Measurements from ENCODE around the gene RPL12.
"Not testable (repeated sequence)": the region's sequence is repeated elsewhere in the genome, so short reads cannot be mapped to it uniquely, and the experiment has no call there.

Gene RPL12

DNA sequence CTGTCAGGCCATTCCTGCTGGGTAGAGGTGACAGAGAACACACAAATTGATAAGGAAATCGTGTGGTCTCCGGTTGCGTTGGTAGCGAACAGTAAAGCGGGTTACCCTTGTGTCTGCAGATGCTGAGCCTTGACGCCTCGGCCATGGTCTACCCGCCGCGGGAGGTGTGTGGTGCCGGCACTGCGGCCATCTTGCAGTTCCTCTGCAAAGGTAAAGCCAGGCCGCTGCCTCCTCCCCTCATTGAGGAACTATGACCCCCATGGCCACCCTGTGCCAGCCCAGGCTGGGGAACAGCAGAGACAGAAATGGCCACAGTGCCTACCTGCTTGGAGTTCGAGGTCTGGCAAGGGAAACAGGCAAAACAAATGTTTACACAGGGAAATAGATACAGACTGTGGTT is 16.4 kb upstream of the RPL12 start:
- DNase-seq (ENCODE audit: low read depth in 2 of 2), result no peak

DNA sequence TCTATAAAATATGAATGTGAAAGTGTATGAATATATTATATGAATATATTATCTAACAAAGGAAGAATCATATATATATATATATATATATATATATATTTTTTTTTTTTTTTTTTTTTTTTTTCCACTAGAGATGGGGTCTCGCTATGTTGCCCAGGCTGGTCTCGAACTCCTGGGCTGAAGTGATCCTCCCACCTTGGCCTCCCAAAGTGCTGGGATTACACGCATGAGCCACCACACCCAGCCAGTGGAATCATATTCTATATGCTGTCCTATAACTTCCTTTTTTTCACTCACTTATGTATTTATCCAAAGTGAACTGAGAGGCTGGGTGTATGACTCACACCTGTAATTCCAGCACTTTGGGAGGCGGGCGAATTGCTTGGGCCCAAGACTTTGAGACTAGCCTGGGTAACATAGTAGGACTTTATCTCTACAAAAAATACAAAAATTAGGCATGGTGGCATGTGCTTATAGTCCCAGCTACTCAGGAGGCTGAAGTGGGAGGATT is 15.3 kb upstream of the RPL12 start:
- DNase-seq (ENCODE audit: low read depth in 2 of 2), result not testable (repeated sequence)

DNA sequence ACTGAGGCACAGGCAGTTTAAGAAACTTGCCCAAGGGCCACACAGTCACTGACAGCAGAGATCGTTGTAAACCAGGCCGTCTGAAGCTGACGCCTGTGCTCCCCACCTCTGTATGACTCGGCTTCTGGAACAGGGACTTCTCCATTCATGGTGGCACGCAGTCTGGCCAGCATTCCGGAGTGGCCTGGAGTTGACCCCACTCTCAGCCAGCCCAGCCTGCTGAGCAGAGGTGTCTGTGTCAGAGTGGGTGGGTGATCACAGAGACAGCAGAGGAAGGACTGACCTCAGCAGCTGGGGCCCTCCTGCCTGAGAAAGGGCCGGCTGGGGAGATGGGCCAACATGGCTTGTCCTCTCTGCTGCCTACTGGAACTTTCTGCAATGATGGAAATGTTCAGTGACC is 12.7 kb upstream of the RPL12 start:
- DNase-seq (ENCODE audit: low read depth in 2 of 2), result no peak

DNA sequence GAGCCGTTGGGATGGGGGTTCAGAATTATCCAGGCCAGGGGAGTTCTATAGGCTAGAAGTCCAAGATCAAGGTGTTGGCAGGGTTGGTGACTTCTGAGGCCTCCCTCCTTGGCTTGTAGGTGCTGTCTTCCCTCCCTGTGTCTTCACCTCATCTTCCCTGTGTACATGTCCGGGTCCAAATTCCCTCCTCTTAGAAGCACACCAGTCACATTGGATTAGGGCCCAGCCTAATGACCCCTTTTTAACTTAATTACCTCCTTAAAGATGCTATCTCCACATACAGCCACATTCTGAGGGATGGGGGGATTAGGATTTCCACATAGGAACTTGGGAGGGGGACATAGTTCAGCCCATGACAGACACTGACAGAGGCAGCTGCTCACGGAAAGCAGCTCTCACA is 12.2 kb upstream of the RPL12 start:
- no peak for DNase-seq (ENCODE audit: low read depth in 2 of 2)

DNA sequence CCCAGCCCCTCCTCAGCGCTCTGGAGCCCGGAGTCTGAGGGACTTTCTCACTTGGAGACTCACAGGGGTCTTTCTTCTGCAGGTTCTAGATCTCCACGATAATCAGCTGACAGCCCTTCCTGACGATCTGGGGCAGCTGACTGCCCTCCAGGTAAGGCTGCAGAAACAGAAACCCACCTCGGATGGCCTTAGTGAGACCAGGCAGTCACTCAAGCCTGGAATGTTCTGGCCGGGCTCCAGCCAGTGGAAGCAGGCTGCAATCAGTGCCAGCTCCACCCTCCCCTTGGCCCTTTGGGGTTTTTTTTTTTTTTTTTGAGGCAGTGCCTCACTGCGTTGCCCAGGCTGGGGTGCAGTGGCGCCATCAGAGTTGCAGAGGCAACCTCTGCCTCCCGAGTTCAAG is 7.7 kb upstream of the RPL12 start:
- DNase-seq (ENCODE audit: low read depth in 2 of 2), result no peak

DNA sequence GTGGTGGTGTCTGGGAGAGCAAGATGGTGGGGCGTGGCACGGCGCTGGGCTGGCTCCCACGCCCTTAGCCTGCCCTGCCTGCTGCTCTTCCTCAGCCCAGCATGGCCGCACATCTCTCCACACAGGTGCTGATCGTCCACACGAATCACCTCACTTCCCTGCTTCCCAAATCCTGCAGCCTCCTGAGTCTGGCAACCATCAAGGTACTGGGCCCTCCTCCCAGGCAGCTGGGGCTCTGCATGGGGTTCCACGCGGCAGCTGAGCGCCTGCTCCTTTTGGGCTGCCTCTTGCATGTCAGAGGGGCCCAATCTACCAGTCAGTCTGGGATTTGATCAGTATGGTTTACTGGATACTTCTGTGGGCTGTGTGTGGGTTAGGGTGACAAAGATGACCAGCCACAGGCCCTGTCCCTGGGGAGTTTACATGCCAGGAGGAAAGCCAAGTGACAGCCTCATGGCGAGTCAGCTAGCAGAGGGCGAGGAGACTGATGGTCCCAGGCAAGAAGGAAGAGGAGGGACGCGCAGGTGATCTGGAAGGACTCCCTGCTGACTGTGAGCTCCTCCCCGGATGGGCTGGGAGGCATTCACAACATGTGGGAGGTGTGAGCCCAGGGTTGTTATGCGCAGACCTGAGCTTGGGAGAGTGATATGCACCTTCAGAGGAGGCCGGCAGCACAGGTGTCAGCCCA is 6.1 kb upstream of the RPL12 start:
- DNase-seq (ENCODE audit: low read depth in 2 of 2), result no peak

DNA sequence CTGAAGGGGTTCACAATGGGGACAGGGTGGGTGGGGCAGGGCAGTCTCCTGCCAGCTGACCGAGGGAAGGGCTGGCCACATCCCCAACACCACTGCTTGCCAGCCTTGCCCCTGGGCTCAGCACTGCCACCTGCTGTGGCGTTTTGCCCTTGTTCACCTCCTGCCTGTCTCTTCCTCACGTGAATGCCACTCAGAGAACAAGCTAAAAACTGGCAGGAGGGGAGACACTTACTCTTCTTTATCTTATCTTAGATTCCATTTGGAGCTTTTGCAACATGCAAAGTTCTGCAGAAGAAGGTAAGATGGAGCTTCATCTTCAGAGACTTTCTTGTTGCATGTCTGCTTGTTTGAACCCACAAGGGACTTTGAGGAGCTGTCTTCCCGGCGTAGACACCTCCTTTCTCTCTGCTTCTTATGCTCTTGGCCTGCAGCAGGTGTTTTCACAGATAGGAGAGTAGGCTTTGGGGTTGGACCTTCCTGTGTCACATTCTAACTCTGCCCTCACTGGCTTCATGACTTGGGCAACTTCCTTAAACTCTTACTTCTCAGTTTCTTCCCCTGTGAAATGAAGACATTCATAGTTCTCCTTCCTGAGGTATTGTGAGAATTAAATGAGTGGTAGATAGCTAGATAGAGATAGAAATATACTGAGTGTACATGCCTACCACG is 4.3 kb upstream of the RPL12 start:
- DNase-seq (ENCODE audit: low read depth in 2 of 2), result no peak

DNA sequence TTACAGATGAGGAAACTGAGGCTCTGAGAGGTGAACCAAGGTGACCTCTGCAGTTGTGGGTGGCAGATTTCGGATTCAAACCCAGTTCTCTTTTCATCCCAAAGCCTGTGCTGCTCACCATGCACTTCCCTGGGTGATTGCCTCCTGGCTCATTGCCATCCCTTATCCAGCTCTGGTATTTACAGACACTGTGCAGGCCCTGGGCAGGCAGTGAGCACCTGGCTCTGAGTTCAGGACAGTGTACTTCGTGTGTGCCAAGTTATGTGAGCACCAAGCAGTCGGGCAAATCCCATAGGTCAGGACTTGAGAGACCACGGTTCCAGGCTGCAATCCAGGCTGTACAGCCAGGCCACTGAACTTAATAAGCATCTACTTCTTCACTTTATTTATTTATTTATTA is 1.5 kb upstream of the RPL12 start:
- no peak for DNase-seq (ENCODE audit: low read depth in 2 of 2)

DNA sequence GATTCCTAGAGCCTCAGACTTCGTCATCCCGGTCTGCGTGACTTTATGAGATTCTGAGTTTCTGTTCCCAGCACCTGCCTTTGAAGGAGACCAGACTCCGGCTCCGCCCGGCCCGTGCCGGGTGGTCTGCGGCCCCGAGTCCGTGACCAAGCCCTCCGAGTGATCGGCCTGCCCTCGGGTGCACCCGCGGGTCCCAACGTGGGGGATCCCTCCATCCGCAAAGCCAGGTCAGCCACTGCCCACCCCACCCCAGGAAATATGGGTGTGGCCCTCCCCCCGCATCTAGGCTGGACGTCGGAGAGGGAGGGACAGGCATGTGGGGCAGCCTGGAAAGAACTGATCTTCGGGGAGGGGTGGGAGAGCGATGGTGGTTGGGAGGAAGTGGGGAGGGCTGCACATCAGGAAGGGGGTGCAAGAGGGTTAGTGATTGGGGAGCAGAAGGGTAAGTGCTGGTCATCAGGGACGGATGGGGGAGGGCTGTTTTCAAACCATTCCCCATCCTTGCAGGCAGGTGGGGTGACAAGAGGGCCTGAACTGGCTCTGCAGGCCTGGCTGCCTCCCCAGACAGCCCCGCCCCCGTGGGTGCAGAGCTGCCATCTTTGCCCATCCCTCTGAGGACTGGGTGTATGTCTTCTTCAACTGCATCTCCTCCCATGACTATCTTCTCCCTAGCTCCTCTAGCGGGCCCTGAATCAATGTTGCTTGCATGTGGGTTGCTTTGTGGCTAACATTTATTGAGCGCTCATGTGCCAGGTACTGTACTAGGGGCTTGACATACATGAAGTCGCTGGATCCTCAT is 851 bp upstream of the RPL12 start:
- peak; percentile 47 to 53 for DNase-seq (ENCODE audit: low read depth in 2 of 2)

DNA sequence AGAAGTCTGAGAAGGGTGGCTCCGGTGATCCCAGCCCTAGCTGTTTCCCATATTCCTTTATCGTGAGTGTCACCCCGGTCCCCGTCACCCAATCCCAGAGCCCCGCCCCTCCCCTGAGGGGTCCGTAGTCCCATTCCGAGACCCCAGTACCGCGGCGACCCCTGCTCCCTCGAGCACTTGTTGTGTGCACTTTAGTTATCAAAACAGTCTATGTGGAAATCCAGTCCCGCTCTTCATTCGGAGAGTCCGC is 327 bp upstream of the RPL12 start:
- DNase-seq (ENCODE audit: low read depth in 2 of 2), result no peak

DNA sequence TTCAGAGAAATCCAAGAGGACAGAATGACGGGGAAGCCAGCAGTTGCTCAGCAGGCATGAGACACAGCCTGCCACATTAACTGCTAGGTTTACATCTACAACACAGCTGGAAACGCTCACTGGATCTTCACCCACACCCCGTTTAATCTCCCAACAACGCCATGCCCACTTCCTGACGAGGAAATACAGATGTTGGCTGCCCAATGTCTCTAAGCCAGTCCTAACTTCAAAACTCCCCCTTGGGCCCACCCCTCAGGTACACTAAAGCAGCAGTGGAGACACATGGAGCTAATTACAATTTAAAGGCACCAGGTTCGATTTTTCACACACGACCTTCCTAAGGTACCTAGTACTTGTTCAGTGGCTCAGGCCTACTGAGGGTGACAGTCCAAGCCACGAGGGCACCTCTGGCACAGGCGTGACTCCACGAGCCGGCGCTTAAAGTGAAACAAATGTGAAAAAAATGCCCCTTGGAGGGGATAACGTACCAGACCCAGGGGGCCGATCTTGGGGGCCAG is 904 bp downstream of the RPL12 start:
- no peak for DNase-seq (ENCODE audit: low read depth in 2 of 2)

DNA sequence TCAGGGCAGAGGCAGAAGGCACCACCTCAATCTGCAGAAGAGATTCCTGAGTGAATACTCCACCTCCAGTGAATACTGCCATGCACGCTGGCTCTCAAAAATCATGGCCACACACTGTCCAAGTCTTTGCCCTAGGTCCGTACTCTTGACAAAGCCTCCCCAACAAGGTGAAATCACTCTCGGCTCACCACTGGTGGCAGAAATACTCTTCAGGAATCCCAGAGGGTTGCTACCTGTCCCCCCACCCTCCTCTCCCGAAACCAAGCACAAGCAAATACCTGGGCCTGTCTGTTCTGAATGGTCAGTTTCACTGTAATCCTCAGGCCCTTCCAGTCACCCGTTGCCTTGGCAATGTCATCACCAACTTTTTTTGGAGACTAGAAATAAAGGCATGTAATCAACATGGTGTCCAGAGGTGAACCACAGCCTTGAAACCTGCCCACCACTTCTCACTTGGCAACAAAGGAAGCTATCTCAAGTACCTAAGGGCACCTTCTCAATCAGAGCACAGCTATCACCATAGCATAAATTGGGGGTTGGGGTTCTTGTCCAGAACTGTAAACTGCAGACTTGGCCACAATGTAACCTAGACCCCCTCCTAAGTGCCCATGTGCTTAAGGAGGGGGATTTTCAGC is 1.8 kb downstream of the RPL12 start:
- DNase-seq (ENCODE audit: low read depth in 2 of 2), result no peak

DNA sequence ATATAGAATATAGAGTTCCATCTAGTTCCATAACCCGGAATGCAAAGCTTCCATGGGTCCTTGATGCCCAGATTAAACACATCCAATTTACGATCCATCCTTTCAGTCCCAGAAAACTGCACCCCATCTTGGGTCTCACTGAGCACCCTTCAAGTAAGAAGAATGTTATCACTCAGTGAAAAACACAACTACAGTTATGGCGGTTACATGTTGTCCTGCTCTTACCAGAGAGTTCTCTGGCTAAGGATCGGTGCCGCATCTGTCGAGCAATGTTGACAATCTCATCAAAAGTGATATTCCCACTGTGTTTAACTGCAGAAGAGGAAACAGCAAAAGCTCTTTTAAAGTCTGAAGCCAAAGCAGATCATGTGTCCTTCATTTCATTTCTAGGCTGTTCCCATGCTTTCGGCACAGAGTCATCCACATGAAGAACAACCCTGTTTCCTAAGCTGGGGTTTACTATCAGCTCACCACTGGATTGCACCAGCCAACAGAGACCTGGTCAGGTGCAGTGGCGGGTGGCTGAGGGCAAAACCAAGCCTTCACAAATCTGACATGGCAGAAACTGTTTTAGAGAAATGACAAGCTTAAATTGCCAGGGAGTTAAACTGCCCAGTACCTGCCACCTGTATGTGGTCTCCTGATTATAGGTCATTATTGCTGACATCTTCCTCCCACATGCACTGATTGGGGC is 2.9 kb downstream of the RPL12 start:
- DNase-seq (ENCODE audit: low read depth in 2 of 2), result no peak

DNA sequence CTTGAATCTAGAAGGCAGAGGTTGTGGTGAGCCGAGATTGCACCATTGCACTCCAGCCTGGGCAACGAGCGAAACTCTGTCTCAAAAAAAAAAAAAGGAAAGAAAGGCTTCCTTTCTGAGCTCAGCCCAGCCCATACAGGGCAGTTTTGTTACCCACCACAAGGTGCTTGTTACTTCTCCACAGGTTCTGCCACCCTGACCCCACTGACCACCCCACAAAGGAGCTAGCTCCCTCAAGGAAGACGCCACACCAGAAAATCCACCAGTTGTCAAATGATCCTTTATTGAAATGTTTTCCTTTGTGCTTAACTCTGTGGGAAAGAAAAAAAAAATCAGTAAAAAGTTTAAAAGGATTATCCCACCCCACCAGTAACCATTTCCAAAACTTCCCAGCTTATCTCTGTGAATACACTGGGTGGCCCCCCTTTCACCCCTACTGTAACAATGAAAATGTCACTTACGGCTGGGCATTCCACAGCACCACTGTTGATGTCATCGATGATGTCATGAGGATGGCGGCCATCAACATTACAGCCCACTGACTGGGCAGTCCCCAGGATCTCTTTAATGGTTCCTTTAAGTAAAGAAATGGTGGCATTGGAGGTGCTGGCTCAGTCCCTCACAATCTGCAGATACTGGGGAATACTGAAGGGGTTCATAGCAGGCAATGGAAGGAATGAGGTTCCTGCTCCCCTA is 3.6 kb downstream of the RPL12 start:
- DNase-seq (ENCODE audit: low read depth in 2 of 2), result no peak

DNA sequence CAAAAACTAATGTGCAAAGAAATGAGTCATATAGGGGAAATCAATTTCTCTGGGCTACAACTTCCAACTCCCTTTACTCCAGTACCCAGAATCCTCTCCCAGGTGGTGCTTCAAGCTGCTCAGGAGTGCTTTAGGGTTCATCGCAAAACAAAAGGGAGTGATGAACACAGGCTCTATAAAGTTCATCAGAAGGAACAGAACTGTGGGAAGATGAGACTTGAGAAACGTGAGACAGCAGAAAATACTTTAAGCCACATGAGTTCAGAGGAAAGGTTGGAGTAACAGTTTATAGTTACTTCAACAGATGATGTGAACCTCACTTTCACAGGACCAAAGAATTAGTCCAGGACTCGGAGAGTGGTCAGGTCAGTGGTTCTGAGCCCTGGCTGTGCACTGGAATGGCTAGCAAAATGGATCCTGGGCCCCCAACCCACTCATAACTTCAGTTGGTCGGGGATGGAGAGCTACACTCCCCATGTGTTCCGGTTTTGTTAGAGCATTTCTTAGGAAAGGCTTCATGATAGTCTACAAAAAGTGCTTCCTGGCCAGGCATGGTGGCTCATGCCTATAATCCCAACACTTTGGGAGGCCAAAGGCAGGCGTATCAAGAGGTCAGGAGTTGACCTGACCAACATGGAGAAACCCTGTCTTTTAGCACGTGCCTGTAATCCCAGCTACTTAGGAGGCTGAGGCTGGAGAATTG is 4.3 kb downstream of the RPL12 start:
- DNase-seq (ENCODE audit: low read depth in 2 of 2), result no peak

DNA sequence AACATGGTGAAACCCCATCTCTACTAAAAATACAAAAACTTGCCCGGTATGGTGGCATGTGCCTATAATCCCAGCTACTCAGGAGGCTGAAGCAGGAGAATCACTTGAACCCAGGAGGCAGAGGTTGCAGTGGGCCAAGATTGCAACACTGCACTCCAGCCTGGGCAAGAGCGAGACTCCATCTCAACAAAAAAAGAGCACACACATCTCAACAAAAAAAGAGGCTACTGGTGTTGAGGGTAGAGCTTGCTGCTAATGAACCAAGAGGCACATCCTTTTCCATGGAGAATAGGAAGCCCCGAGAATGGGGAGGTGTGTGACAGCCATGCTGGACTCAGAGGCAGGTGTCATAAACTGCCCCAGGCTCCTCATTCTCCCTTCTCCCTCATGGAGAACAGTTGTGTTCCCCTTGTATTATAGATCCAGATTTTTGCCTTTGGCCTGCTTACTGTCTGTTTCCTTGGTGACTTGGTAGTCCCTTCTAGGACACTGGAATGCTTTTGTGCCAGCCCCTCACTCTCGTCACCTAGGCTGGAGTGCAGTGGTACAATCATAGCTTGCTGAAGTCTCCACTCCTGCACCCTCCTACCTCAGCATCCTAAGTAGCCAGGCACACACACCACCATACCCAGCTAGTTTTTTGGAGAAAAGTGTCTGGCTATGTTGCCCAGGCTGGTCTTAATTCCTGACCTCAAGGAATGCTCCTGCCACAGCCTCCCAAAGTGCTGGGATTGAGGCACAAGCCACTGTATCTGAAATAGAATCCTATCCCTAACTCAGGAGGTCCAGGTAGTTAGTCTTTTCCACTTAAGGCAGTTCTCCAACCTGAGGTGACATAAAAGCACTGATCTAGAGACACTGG is 5.1 kb downstream of the RPL12 start:
- no peak for DNase-seq (ENCODE audit: low read depth in 2 of 2)

DNA sequence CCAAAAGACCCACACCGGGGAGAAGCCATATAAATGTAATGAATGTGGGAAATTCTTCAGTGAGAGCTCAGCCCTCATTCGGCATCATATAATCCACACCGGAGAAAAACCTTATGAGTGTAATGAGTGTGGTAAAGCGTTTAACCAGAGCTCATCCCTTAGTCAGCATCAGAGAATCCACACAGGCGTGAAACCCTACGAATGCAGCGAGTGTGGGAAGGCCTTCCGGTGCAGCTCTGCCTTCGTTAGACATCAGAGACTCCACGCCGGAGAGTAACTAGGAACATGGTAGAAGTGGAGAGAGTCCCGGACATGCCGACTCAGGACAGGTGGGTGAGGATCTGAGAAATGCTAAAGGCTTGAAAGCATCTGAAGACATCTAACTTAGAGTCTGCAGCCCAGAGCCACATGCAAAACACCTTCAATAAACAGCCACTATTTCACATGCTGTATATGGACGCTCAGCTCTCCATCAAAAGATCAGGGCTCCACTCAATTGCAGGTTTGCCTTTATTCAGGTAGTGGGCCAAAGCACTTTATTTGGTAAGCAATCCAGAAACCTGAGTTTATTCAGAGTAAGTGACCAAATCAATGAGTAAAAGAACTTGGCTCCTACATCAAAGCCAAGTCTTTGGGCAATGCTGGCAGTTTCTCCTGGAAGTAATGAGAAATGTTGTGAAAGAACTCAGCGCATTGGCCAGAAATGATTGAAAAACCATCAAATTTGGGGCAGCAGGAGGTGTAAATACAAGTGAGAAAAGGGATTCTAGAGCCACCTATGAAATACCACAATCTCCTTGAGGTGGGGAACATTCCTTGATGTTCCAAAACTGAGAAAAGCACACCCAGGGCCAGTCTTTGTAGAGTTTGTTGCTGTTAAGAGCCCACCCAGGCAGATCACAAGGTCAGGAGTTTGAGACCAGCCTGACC is 6.0 kb downstream of the RPL12 start:
- DNase-seq (ENCODE audit: low read depth in 2 of 2), result no peak

DNA sequence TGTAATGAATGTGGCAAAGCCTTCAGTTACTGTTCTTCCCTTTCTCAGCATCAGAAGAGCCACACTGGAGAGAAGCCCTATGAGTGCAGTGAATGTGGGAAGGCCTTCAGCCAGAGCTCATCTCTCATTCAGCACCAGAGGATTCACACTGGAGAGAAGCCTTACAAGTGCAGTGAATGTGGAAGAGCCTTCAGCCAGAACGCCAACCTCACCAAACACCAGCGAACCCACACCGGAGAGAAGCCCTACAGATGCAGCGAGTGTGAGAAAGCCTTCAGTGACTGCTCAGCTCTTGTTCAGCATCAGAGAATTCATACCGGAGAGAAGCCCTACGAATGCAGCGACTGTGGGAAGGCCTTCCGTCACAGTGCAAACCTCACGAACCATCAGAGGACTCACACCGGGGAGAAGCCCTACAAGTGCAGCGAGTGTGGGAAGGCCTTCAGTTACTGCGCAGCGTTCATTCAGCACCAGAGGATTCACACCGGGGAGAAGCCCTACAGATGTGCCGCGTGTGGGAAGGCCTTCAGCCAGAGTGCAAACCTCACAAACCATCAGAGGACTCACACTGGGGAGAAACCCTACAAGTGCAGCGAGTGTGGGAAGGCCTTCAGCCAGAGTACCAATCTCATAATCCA is 6.8 kb downstream of the RPL12 start:
- DNase-seq (ENCODE audit: low read depth in 2 of 2), result no peak
